Measurements from ENCODE around the gene TMEM88.

DNA sequence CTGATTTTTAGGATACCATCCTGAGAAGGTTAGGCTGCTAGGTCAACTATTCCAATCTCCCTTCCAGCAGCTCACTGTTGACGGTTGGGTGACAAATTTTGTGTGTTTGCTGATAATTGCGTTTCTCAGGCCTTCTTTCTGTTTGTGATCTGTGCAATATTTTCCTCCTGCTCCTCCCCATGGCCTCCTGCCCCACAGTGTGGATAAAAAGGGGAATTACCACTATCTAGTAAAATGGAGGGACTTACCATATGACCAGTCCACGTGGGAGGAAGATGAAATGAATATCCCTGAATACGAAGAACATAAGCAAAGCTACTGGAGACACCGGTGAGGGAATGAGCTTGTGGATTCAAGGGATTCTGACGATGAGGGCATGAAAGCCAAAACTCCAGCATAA is 42.9 kb downstream of the TMEM88 start:
- TF ChIP-seq, protein P1, sequence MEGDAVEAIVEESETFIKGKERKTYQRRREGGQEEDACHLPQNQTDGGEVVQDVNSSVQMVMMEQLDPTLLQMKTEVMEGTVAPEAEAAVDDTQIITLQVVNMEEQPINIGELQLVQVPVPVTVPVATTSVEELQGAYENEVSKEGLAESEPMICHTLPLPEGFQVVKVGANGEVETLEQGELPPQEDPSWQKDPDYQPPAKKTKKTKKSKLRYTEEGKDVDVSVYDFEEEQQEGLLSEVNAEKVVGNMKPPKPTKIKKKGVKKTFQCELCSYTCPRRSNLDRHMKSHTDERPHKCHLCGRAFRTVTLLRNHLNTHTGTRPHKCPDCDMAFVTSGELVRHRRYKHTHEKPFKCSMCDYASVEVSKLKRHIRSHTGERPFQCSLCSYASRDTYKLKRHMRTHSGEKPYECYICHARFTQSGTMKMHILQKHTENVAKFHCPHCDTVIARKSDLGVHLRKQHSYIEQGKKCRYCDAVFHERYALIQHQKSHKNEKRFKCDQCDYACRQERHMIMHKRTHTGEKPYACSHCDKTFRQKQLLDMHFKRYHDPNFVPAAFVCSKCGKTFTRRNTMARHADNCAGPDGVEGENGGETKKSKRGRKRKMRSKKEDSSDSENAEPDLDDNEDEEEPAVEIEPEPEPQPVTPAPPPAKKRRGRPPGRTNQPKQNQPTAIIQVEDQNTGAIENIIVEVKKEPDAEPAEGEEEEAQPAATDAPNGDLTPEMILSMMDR (conservative IDR thresholded peaks at IDR 0.05 in 1 of 2, IDR thresholded peaks at IDR 0.05 in 1 of 2; ENCODE audit: low read depth in 1 of 2, low read length in 2 of 2), result peak; percentile 62 to 64
- no peak for TF ChIP-seq EZH2 (IDR thresholded peaks at IDR 0.05; ENCODE audit: low read length, missing control alignments)

Measured in fibroblast of lung (primary cell).